Fibroblast of lung (primary cell): Measurements from ENCODE around the gene UBE2J2. TPM values are rescaled to one million over a fixed set of nuclear protein-coding genes. Genes with fewer than 3 reads are reported as not detected.
A peak's percentile ranks its signal among the peaks of the same experiment; 100 is the strongest.

Source experiments
- DNase-seq, 2 donors: peaks; one replicate each; pipeline versions ENCODE4 v3.0.0 to v3.0.0-alpha.2; 2010; ENCODE audit warnings: low read depth in 2 of 2
- H2AFZ ChIP-seq: 2 replicates; pipeline ENCODE4 v1.5.1; 2012; ENCODE audit warnings: low read length, control low read depth, inconsistent platforms
- H3K27ac ChIP-seq: 2 replicates; pipeline ENCODE4 v1.5.1; 2011; ENCODE audit warnings: low read length, control low read depth; ENCODE audit not compliant: insufficient read depth
- H3K27me3 ChIP-seq: 2 replicates; pipeline ENCODE4 v1.5.1; 2011; ENCODE audit warnings: mild to moderate bottlenecking, low read length; ENCODE audit not compliant: control insufficient read depth, insufficient read depth
- H3K36me3 ChIP-seq: 2 replicates; pipeline ENCODE4 v1.5.1; 2011; ENCODE audit warnings: low read length; ENCODE audit not compliant: control insufficient read depth, insufficient read depth
- H3K4me1 ChIP-seq: 2 replicates; pipeline ENCODE4 v1.5.1; 2011; ENCODE audit warnings: low read length; ENCODE audit not compliant: control insufficient read depth, insufficient read depth; ENCODE audit errors: extremely low read depth
- H3K4me2 ChIP-seq: 2 replicates; pipeline ENCODE4 v1.5.1; 2011; ENCODE audit warnings: low read length, control low read depth; ENCODE audit not compliant: insufficient read depth; ENCODE audit errors: extremely low read depth
- H3K4me3 ChIP-seq, 4 experiments: fragments of 200-600 bp in 1 of 4; sonication (generic) in 1 of 4; replicated peaks in 1 of 4; 2 replicates each; pipeline ENCODE4 v1.5.1; 2011 to 2016; ENCODE audit warnings: low read length in 4 of 4, low read depth in 3 of 4, mild to moderate bottlenecking in 3 of 4, control low read depth in 2 of 4, inconsistent platforms in 1 of 4, mixed read lengths in 1 of 4; ENCODE audit not compliant: insufficient read depth in 1 of 4; ENCODE audit errors: control extremely low read depth in 1 of 4
- H3K79me2 ChIP-seq: 2 replicates; pipeline ENCODE4 v1.5.1; 2012; ENCODE audit warnings: mild to moderate bottlenecking, low read length, inconsistent platforms; ENCODE audit not compliant: control insufficient read depth, insufficient read depth
- H3K9ac ChIP-seq: 2 replicates; pipeline ENCODE4 v1.5.1; 2011; ENCODE audit warnings: mild to moderate bottlenecking, low read length, control low read depth; ENCODE audit not compliant: insufficient read depth
- H3K9me3 ChIP-seq: 2 replicates; pipeline ENCODE4 v1.5.1; 2012; ENCODE audit warnings: low read depth, low read length; ENCODE audit not compliant: control insufficient read depth, insufficient read depth
- H4K20me1 ChIP-seq: 2 replicates; pipeline ENCODE4 v1.5.1; 2011; ENCODE audit warnings: low read length; ENCODE audit not compliant: control insufficient read depth, insufficient read depth; ENCODE audit errors: extremely low read depth
- CTCF ChIP-seq, 2 donors: IDR thresholded peaks in 1 of 2; conservative IDR thresholded peaks in 1 of 2; 1 replicate in 1 of 2; 2 replicates in 1 of 2; pipeline ENCODE4 v1.5.1; 2011 to 2012; ENCODE audit warnings: low read length in 2 of 2, control low read depth in 1 of 2, inconsistent platforms in 1 of 2, low read depth in 1 of 2, mild to moderate bottlenecking in 1 of 2
- EZH2 ChIP-seq: IDR thresholded peaks from 2 replicates; pipeline ENCODE4 v1.5.1; 2012; ENCODE audit warnings: low read length, control low read depth, mild to moderate bottlenecking; ENCODE audit errors: missing control alignments
- polyA plus RNA-seq, 2 donors: library from polyadenylated mRNA; depleted of rRNA in 1 of 2; stranded (reverse) in 1 of 2; unstranded in 1 of 2; fragments of >200 nt; gene quantifications; 2 replicates each; pipeline ENCODE4 v1.2.1, GENCODE V29; 2011 to 2012; ENCODE audit warnings: missing spikeins in 1 of 2
- total RNA-seq: library from RNA; depleted of rRNA; stranded (reverse); fragments of >200 nt; gene quantifications from 2 replicates; pipeline ENCODE4 v1.2.1, GENCODE V29; 2014

The UBE2J2 gene
- total and polyA plus RNA-seq, 2 donors (not counting 1 experiment from before 2014, with no cell fraction given) = 32.3 to 47.2 TPM

- Histone ChIP-seq H3K79me2 (peaks cover 76% of the 10 kb centered on the region), H3K9ac (no peak overlapping the region), H4K20me1 (no peaks in the 10 kb centered on the region), H2AFZ (no peak overlapping the region), H3K4me1 (peaks cover 32% of the 10 kb centered on the region), H3K27ac (peak overlapping the region; percentile 63), H3K9me3 (no peaks in the 10 kb centered on the region), H3K36me3 (peaks cover 19% of the 10 kb centered on the region), H3K27me3 (no peaks in the 10 kb centered on the region), H3K4me2 (no peak overlapping the region), H3K4me3 (no peak overlapping the region)
- no peak for DNase-seq
- TF ChIP-seq CTCF (conservative IDR thresholded peaks at IDR 0.05 in 1 of 2, IDR thresholded peaks at IDR 0.05 in 1 of 2; ENCODE audit: low read depth in 1 of 2, low read length in 2 of 2) (no peak), EZH2 (no peak)
Measured at GRCh38 chr1:1268284-1268682, 5.4 kb downstream of the UBE2J2 start.

GRCh38 chr1:1267488-1268283 is 6.0 kb downstream of the UBE2J2 start:
- peak overlapping the region; percentile 63 for H3K27ac ChIP-seq
- TF ChIP-seq CTCF (conservative IDR thresholded peaks at IDR 0.05 in 1 of 2, IDR thresholded peaks at IDR 0.05 in 1 of 2; ENCODE audit: low read depth in 1 of 2, low read length in 2 of 2) = no peak
- TF ChIP-seq EZH2 = no peak
- no peak overlapping the region for H3K4me3 ChIP-seq
- H3K9ac ChIP-seq = no peak overlapping the region
- H4K20me1 ChIP-seq = no peaks in the 10 kb centered on the region
- no peaks in the 10 kb centered on the region for H3K9me3 ChIP-seq
- H3K4me2 ChIP-seq = no peak overlapping the region
- no peak overlapping the region for H2AFZ ChIP-seq
- no peaks in the 10 kb centered on the region for H3K27me3 ChIP-seq
- H3K79me2 ChIP-seq = peaks cover 75% of the 10 kb centered on the region
- no peak for DNase-seq
- H3K36me3 ChIP-seq = peaks cover 23% of the 10 kb centered on the region
- peaks cover 32% of the 10 kb centered on the region for H3K4me1 ChIP-seq

- Histone ChIP-seq H3K4me1 (peaks cover 17% of the 10 kb centered on the region), H3K9ac (no peak overlapping the region), H3K79me2 (peaks cover 63% of the 10 kb centered on the region), H3K4me2 (peak overlapping the region; percentile 30), H4K20me1 (no peaks in the 10 kb centered on the region), H3K4me3 (no peak overlapping the region), H3K36me3 (peaks cover 33% of the 10 kb centered on the region), H3K9me3 (no peaks in the 10 kb centered on the region), H3K27ac (peak overlapping the region; percentile 94), H2AFZ (no peak overlapping the region), H3K27me3 (no peaks in the 10 kb centered on the region)
- TF ChIP-seq EZH2 (no peak), CTCF (conservative IDR thresholded peaks at IDR 0.05 in 1 of 2, IDR thresholded peaks at IDR 0.05 in 1 of 2; ENCODE audit: low read depth in 1 of 2, low read length in 2 of 2) (peak; percentile 34 to 60)
- peak; percentile 97 to 98 for DNase-seq
Measured at GRCh38 chr1:1264868-1265272, 8.8 kb downstream of the UBE2J2 start.
